ENCODE results near the gene VAPB.

Gene VAPB

DNA sequence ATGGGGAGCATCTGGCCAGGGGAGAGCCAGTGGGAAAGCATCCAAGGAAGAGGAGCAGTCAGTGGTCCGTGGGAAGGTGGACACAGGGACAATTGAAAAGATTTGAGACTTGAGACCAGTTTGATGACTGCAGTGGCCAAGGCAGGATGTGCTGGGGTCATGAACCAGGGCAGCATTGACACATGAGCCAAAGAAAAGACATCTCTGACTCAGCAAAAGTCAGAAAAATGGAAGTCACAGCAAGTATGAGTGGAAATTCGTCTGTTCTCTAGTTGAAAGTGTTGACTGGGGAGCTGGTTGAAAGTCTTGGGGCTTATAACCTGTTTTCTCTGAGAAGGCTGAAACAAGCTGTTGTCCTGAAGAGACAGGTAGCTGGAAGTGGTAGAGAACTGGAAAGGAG, 48.2 kb upstream of the VAPB start:
- no peak for ATAC-seq
- TF ChIP-seq, protein P1, sequence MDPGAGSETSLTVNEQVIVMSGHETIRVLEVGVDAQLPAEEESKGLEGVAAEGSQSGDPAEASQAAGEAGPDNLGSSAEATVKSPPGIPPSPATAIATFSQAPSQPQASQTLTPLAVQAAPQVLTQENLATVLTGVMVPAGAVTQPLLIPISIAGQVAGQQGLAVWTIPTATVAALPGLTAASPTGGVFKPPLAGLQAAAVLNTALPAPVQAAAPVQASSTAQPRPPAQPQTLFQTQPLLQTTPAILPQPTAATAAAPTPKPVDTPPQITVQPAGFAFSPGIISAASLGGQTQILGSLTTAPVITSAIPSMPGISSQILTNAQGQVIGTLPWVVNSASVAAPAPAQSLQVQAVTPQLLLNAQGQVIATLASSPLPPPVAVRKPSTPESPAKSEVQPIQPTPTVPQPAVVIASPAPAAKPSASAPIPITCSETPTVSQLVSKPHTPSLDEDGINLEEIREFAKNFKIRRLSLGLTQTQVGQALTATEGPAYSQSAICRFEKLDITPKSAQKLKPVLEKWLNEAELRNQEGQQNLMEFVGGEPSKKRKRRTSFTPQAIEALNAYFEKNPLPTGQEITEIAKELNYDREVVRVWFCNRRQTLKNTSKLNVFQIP (CRISPR knock-in tag; IDR thresholded peaks at IDR 0.05; ENCODE audit: borderline replicate concordance, low read depth), result no peak
- TF ChIP-seq ZC3H10 (CRISPR knock-in tag; IDR thresholded peaks at IDR 0.05), result no peak
- TF ChIP-seq OSR1 (CRISPR knock-in tag; IDR thresholded peaks at IDR 0.05), result no peak
- no peak for TF ChIP-seq PPARA (CRISPR knock-in tag; IDR thresholded peaks at IDR 0.05; ENCODE audit: borderline replicate concordance)
- TF ChIP-seq, protein P2, sequence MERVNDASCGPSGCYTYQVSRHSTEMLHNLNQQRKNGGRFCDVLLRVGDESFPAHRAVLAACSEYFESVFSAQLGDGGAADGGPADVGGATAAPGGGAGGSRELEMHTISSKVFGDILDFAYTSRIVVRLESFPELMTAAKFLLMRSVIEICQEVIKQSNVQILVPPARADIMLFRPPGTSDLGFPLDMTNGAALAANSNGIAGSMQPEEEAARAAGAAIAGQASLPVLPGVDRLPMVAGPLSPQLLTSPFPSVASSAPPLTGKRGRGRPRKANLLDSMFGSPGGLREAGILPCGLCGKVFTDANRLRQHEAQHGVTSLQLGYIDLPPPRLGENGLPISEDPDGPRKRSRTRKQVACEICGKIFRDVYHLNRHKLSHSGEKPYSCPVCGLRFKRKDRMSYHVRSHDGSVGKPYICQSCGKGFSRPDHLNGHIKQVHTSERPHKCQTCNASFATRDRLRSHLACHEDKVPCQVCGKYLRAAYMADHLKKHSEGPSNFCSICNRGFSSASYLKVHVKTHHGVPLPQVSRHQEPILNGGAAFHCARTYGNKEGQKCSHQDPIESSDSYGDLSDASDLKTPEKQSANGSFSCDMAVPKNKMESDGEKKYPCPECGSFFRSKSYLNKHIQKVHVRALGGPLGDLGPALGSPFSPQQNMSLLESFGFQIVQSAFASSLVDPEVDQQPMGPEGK (CRISPR knock-in tag; IDR thresholded peaks at IDR 0.05; ENCODE audit: borderline replicate concordance), result no peak
- TF ChIP-seq, protein P3, sequence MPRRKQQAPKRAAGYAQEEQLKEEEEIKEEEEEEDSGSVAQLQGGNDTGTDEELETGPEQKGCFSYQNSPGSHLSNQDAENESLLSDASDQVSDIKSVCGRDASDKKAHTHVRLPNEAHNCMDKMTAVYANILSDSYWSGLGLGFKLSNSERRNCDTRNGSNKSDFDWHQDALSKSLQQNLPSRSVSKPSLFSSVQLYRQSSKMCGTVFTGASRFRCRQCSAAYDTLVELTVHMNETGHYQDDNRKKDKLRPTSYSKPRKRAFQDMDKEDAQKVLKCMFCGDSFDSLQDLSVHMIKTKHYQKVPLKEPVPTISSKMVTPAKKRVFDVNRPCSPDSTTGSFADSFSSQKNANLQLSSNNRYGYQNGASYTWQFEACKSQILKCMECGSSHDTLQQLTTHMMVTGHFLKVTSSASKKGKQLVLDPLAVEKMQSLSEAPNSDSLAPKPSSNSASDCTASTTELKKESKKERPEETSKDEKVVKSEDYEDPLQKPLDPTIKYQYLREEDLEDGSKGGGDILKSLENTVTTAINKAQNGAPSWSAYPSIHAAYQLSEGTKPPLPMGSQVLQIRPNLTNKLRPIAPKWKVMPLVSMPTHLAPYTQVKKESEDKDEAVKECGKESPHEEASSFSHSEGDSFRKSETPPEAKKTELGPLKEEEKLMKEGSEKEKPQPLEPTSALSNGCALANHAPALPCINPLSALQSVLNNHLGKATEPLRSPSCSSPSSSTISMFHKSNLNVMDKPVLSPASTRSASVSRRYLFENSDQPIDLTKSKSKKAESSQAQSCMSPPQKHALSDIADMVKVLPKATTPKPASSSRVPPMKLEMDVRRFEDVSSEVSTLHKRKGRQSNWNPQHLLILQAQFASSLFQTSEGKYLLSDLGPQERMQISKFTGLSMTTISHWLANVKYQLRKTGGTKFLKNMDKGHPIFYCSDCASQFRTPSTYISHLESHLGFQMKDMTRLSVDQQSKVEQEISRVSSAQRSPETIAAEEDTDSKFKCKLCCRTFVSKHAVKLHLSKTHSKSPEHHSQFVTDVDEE (CRISPR knock-in tag; IDR thresholded peaks at IDR 0.05), result no peak
- TF ChIP-seq, protein P4, sequence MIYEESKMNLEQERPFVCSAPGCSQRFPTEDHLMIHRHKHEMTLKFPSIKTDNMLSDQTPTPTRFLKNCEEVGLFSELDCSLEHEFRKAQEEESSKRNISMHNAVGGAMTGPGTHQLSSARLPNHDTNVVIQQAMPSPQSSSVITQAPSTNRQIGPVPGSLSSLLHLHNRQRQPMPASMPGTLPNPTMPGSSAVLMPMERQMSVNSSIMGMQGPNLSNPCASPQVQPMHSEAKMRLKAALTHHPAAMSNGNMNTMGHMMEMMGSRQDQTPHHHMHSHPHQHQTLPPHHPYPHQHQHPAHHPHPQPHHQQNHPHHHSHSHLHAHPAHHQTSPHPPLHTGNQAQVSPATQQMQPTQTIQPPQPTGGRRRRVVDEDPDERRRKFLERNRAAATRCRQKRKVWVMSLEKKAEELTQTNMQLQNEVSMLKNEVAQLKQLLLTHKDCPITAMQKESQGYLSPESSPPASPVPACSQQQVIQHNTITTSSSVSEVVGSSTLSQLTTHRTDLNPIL (CRISPR knock-in tag; IDR thresholded peaks at IDR 0.05; ENCODE audit: low read depth), result no peak
- no peak for TF ChIP-seq BACH2 (CRISPR knock-in tag; IDR thresholded peaks at IDR 0.05; ENCODE audit: borderline replicate concordance)
- no peak for TF ChIP-seq RARB (CRISPR knock-in tag; IDR thresholded peaks at IDR 0.05)
- no peak for TF ChIP-seq ZNF8 (CRISPR knock-in tag; IDR thresholded peaks at IDR 0.05)
- no peak for TF ChIP-seq ZNF565 (CRISPR knock-in tag; conservative IDR thresholded peaks at IDR 0.05; ENCODE audit: low read depth)
- no peak for TF ChIP-seq ZFP30 (CRISPR knock-in tag; IDR thresholded peaks at IDR 0.05)
- no peak for TF ChIP-seq ISL1 (CRISPR knock-in tag; IDR thresholded peaks at IDR 0.05)
- TF ChIP-seq GLIS3 (CRISPR knock-in tag; IDR thresholded peaks at IDR 0.05), result no peak

DNA sequence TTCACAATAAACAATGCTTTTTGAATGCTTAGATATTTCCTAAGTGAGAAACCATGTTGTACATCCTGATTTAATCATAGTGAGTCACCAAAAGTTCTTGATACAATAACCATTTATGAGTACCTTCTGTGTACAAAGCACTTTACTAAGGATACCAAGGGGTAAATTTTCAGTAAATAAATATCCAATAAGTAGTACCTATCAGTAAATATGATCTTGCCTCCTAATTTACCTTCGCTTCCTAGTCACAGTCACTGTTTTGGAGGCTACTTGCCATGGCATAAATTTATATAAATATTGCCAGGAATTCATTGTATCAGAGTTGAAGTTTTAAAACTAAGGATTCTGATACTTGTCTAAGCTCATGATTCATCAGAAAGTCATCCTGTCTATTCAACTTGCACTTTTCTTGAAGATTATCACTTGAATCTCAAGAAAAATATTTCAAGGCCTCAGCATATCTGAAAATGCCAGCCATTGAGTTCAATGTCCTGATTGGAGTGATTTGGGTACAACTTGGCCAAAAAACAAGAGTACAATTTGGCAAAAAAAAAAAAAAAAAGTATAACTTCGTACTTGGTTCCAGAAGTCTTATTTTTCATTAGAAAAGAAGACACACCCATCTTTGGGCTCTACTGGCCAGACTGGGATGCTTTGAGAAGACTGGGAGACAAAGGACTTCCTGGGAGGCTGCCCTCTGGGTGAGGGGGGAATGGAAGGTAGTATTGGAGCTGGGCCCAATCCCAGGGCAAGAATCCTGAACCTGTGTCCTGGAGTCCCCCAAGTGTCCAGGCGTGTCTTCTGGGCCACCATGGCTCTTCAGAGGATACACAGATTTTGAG, 46.7 kb upstream of the VAPB start:
- peak; percentile 78 for ATAC-seq
- TF ChIP-seq TCF4 (CRISPR knock-in tag; IDR thresholded peaks at IDR 0.05; ENCODE audit: borderline replicate concordance) (no peak), ISL1 (CRISPR knock-in tag; IDR thresholded peaks at IDR 0.05) (peak; percentile 72), ZNF8 (CRISPR knock-in tag; IDR thresholded peaks at IDR 0.05) (no peak), TOX (CRISPR knock-in tag; IDR thresholded peaks at IDR 0.05; ENCODE audit: borderline replicate concordance) (no peak)

DNA sequence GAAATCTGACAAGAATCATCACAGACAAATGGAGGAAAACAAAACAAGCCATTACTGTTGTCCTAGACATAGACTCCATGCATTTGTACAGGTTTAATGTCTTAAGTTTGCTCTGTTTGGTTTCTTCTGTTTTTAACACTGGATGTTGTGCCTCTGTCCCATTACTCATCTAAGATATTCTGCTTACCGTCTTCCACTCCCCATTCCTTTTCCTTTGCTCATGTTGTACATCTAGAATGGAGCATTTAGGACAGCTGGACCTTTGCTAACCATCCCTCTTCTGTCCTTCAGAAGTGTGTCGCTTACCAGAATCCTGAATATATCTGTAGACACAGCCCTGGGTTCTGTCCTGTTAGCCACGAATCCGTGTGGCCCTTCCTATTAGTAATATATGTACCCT, 44.3 kb upstream of the VAPB start:
- TF ChIP-seq SNAI2 (CRISPR knock-in tag; IDR thresholded peaks at IDR 0.05) (no peak), BACH2 (CRISPR knock-in tag; IDR thresholded peaks at IDR 0.05; ENCODE audit: borderline replicate concordance) (no peak), ZC3H10 (CRISPR knock-in tag; IDR thresholded peaks at IDR 0.05) (no peak), TCF4 (CRISPR knock-in tag; IDR thresholded peaks at IDR 0.05; ENCODE audit: borderline replicate concordance) (no peak), CSDC2 (CRISPR knock-in tag; IDR thresholded peaks at IDR 0.05) (no peak), ZNF8 (CRISPR knock-in tag; IDR thresholded peaks at IDR 0.05) (no peak), ZFP3 (CRISPR knock-in tag; IDR thresholded peaks at IDR 0.05) (no peak)
- TF ChIP-seq, protein P1 (CRISPR knock-in tag; IDR thresholded peaks at IDR 0.05; ENCODE audit: borderline replicate concordance, low read depth), result no peak
- TF ChIP-seq, protein P3 (CRISPR knock-in tag; IDR thresholded peaks at IDR 0.05), result no peak
- TF ChIP-seq, protein P2 (CRISPR knock-in tag; IDR thresholded peaks at IDR 0.05; ENCODE audit: borderline replicate concordance), result no peak
- TF ChIP-seq, protein P4 (CRISPR knock-in tag; IDR thresholded peaks at IDR 0.05; ENCODE audit: low read depth), result no peak
- no peak for ATAC-seq
